Neuronal stem cell (in vitro differentiated cells): ENCODE results near the gene ABCA3.

ENCODE experiments used
- DNase-seq: peaks from one replicate; pipeline ENCODE4 v3.0.0-alpha.2; 2013; ENCODE audit warnings: low spot score
- H2AFZ ChIP-seq: one replicate; pipeline ENCODE4 v1.6.1; 2013; ENCODE audit warnings: mild to moderate bottlenecking, low read length, inconsistent platforms
- H2AK5ac ChIP-seq: 2 replicates; pipeline ENCODE4 v1.6.1; 2013; ENCODE audit warnings: low read depth, mild to moderate bottlenecking, inconsistent platforms, low read length, moderate library complexity, mixed read lengths
- H2BK120ac ChIP-seq: 2 replicates; pipeline ENCODE4 v1.6.1; 2013; ENCODE audit warnings: low read depth, mild to moderate bottlenecking, inconsistent platforms, low read length, moderate library complexity, mixed read lengths
- H2BK12ac ChIP-seq: one replicate; pipeline ENCODE4 v1.6.1; 2013; ENCODE audit warnings: low read length, inconsistent platforms
- H2BK15ac ChIP-seq: 2 replicates; pipeline ENCODE4 v1.6.1; 2013; ENCODE audit warnings: mild to moderate bottlenecking, low read length, inconsistent platforms, mixed read lengths
- H2BK5ac ChIP-seq: one replicate; pipeline ENCODE4 v1.6.1; 2013; ENCODE audit warnings: inconsistent platforms, mild to moderate bottlenecking, low read length, moderate library complexity
- H3K14ac ChIP-seq: one replicate; pipeline ENCODE4 v1.6.1; 2013; ENCODE audit warnings: low read length, inconsistent platforms
- H3K18ac ChIP-seq: 2 replicates; pipeline ENCODE4 v1.6.1; 2013; ENCODE audit warnings: low read length, inconsistent platforms
- H3K23ac ChIP-seq: 2 replicates; pipeline ENCODE4 v1.6.1; 2013; ENCODE audit warnings: low read depth, mild to moderate bottlenecking, mixed read lengths, low read length, inconsistent platforms; ENCODE audit not compliant: poor library complexity
- H3K27ac ChIP-seq: replicated peaks from 3 replicates; pipeline ENCODE4 v1.5.1; 2013; ENCODE audit warnings: low read length, inconsistent platforms
- H3K27me3 ChIP-seq, 3 experiments: 2 replicates each; pipeline ENCODE4 v1.6.1; 2013; ENCODE audit warnings: low read length in 3 of 3, mild to moderate bottlenecking in 2 of 3, inconsistent platforms in 1 of 3, low read depth in 1 of 3, mixed read lengths in 1 of 3, moderate library complexity in 1 of 3; ENCODE audit not compliant: control insufficient read depth in 3 of 3, insufficient read depth in 3 of 3
- H3K36me3 ChIP-seq, 2 donors: replicated peaks in 1 of 2; 2 replicates each; pipeline ENCODE4 v1.6.1; 2013; ENCODE audit warnings: low read length in 2 of 2; ENCODE audit not compliant: control insufficient read depth in 2 of 2, insufficient read depth in 2 of 2
- H3K4ac ChIP-seq: 2 replicates; pipeline ENCODE4 v1.6.1; 2013; ENCODE audit warnings: inconsistent platforms, mild to moderate bottlenecking, low read length, moderate library complexity
- H3K4me1 ChIP-seq, 2 donors: 1 replicate in 1 of 2; 2 replicates in 1 of 2; pipeline ENCODE4 v1.6.1; 2013; ENCODE audit warnings: low read length in 2 of 2, low read depth in 1 of 2; ENCODE audit not compliant: control insufficient read depth in 2 of 2, insufficient read depth in 1 of 2
- H3K4me2 ChIP-seq: one replicate; pipeline ENCODE4 v1.6.1; 2013; ENCODE audit warnings: mild to moderate bottlenecking, low read length, inconsistent platforms; ENCODE audit not compliant: insufficient read depth, poor library complexity, severe bottlenecking
- H3K4me3 ChIP-seq, 2 donors: 2 replicates each; pipeline ENCODE4 v1.5.1; 2013; ENCODE audit warnings: low read length in 2 of 2, mild to moderate bottlenecking in 2 of 2, inconsistent platforms in 1 of 2, moderate library complexity in 1 of 2
- H3K79me1 ChIP-seq: one replicate; pipeline ENCODE4 v1.6.1; 2013; ENCODE audit warnings: low read depth, mild to moderate bottlenecking, inconsistent platforms, low read length, moderate library complexity
- H3K9ac ChIP-seq: one replicate; pipeline ENCODE4 v1.6.1; 2013; ENCODE audit warnings: mild to moderate bottlenecking, low read depth, low read length, inconsistent platforms; ENCODE audit not compliant: poor library complexity
- H3K9me3 ChIP-seq, 2 donors: replicated peaks in 1 of 2; 2 replicates each; pipeline versions ENCODE3 to v1.6.1; 2013; ENCODE audit warnings: low read length in 2 of 2, mild to moderate bottlenecking in 2 of 2, inconsistent platforms in 1 of 2, low read depth in 1 of 2, mixed read lengths in 1 of 2, moderate library complexity in 1 of 2; ENCODE audit not compliant: control insufficient read depth in 2 of 2, insufficient read depth in 1 of 2
- H4K8ac ChIP-seq: one replicate; pipeline ENCODE4 v1.6.1; 2013; ENCODE audit warnings: low read depth, mild to moderate bottlenecking, inconsistent platforms, low read length, moderate library complexity
- H4K91ac ChIP-seq: one replicate; pipeline ENCODE4 v1.6.1; 2013; ENCODE audit warnings: low read length, low read depth, mild to moderate bottlenecking, inconsistent platforms; ENCODE audit not compliant: poor library complexity
- WGBS, 2 donors: extraction: QIAGEN DNeasy Blood & Tissue Kit; methylation state at CpG; one replicate each; pipeline ENCODE4 v1.1.7; 2013; ENCODE audit warnings: missing lambda C conversion rate in 2 of 2, mixed read lengths in 1 of 2; ENCODE audit not compliant: insufficient read length in 2 of 2, insufficient replicate concordance in 1 of 2; ENCODE audit errors: extremely low coverage in 2 of 2; 5-methylcytosine and 5-hydroxymethylcytosine counted together

The ABCA3 gene

DNA sequence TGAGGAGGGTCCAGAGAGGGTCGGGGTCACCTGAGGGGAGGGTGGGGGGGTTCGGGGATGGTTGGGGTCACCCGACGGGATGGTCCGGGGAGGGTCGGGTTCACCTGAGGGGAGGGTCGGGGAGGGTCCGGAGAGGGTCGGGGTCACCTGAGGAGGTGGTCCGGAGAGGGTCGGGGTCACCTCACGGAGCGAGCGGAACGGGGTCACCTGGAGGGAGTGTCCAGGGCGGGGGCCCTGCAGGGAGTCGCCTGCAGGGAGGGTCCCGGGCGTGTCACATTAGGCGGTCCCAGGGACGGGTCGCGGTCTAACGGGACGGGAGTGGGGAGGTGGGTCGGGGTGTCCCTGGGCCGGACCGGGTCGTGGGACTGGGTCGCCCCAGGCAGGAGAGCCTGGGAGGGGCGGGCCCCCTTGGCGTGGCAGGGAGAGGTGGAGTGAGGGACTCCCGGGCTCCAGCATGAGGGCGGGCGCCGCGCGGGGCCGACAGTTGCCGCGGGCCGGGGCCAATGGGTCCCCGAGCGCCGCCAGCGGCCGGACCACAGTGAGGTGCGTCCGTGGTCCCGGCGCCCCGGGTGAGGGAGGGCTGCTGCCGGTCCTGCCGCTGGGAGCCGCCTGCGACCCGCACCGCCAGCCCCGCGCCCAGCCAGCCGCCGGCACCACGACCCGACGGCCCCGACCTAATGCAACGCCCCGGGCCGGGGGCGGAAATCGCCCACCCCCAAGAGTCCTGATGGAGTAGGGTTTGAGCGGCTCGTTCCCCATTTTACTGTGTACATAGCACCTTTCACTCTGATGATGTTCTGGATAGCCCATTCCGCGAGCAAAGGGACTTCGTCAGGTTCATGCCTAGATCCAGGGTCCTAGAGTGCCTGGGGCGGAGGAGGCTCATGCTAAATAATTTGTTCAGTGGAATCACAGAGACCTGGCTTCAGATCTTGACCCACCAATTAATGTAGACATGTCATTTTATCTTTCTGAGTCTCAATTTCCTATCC is 1.2 kb upstream of the ABCA3 start:
- no peak overlapping the region for H3K9ac ChIP-seq
- WGBS, 2 donors, result no CpG with 5 or more reads among the region's 77 CpGs
- peaks cover 0 to 23% (median 23%) of the 10 kb centered on the region in 3 experiments for H3K27me3 ChIP-seq

DNA sequence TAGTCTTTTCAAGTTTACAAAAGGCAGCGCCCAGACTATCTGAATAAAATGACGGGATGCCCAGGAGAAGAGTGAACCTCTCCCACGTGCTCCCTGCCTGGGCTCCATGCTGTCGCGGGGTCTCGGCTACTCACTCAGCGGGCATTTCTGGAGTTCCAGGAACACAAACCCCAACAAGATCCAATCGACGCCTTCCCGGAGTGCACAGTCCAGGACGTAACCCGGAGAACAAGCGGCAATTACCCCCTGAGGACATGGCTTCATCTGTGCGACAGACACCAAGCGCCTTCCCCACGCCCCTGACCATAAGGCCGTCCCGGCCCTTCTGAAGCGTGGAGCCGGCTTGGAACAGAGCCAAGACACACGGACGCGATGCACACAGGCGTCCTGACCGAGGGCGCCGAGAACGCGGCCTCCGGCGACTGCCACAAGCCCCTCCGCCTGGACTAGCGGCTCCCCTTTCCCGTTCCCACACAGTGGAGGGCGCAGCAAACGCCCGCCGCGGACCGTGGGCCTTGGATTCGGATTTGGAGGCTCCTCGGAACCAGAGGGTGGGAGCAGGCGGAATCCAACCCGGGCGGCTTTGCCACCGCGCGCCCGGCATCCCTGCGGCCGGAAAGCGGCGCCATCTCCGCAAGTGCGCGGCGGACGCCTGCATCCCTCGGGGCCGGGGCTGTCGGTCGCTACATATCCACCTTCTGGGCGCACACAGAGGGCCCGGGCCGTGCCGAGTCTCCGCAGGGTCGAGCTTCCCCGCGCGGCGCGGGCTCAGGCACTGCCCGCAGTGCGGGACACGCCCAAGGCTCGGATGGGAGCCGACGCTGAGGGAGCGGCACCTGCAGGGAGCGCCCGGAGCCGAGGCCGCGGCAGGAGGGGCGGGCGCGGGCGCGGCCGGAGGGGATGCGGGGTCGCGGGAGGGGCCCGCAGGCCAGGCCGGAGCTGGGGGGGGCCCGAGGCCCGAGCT is 725 bp downstream of the ABCA3 start:
- peaks cover 0 to 7% of the 10 kb centered on the region in 2 donors for H3K9me3 ChIP-seq
- H3K79me1 ChIP-seq, result peaks cover 2% of the 10 kb centered on the region
- H3K4me3 ChIP-seq, result peak overlapping the region; percentile 67 to 90
- peak; percentile 48 for DNase-seq
- H2BK15ac ChIP-seq, result peak overlapping the region; percentile 75
- no peak overlapping the region for H3K27ac ChIP-seq
- no peak overlapping the region for H2BK12ac ChIP-seq
- no CpG with 5 or more reads among the region's 98 CpGs for WGBS, 2 donors
- H3K4me2 ChIP-seq, result peak overlapping the region; percentile 94
- H2BK120ac ChIP-seq, result peak overlapping the region; percentile 47
- peak overlapping the region; percentile 97 for H2AFZ ChIP-seq
- no peak overlapping the region for H4K91ac ChIP-seq
- peak overlapping the region; percentile 53 for H2BK5ac ChIP-seq
- H3K18ac ChIP-seq, result peak overlapping the region; percentile 93
- H3K14ac ChIP-seq, result peak overlapping the region; percentile 39
- no peak overlapping the region for H3K4ac ChIP-seq
- H2AK5ac ChIP-seq, result peak overlapping the region; percentile 75
- peaks cover 0 to 23% (median 19%) of the 10 kb centered on the region in 3 experiments for H3K27me3 ChIP-seq
- H3K9ac ChIP-seq, result peak overlapping the region; percentile 81
- no peak overlapping the region for H4K8ac ChIP-seq
- no peaks in the 10 kb centered on the region for H3K36me3 ChIP-seq
- H3K23ac ChIP-seq, result peak overlapping the region; percentile 22
- H3K4me1 ChIP-seq, result peaks cover 4 to 5% of the 10 kb centered on the region in 2 donors

More for the DNA sequence above, 1.2 kb upstream of the ABCA3 start:
- H3K36me3 ChIP-seq, result no peaks in the 10 kb centered on the region
- no peak overlapping the region for H3K4me3 ChIP-seq
- peaks cover 0 to 7% of the 10 kb centered on the region in 2 donors for H3K9me3 ChIP-seq
- no peak overlapping the region for H3K4me2 ChIP-seq
- H3K4ac ChIP-seq, result no peak overlapping the region
- no peak overlapping the region for H2BK5ac ChIP-seq
- H2BK15ac ChIP-seq, result no peak overlapping the region
- H4K8ac ChIP-seq, result no peak overlapping the region
- no peak overlapping the region for H2AK5ac ChIP-seq
- no peak overlapping the region for H2BK120ac ChIP-seq
- peaks cover 2% of the 10 kb centered on the region for H3K79me1 ChIP-seq
- peak overlapping the region; percentile 95 for H3K23ac ChIP-seq
- peak overlapping the region; percentile 10 for H2BK12ac ChIP-seq
- H2AFZ ChIP-seq, result no peak overlapping the region
- H3K18ac ChIP-seq, result no peak overlapping the region
- peaks cover 4 to 5% of the 10 kb centered on the region in 2 donors for H3K4me1 ChIP-seq
- DNase-seq, result no peak
- no peak overlapping the region for H4K91ac ChIP-seq
- H3K27ac ChIP-seq, result no peak overlapping the region
- H3K14ac ChIP-seq, result no peak overlapping the region

DNA sequence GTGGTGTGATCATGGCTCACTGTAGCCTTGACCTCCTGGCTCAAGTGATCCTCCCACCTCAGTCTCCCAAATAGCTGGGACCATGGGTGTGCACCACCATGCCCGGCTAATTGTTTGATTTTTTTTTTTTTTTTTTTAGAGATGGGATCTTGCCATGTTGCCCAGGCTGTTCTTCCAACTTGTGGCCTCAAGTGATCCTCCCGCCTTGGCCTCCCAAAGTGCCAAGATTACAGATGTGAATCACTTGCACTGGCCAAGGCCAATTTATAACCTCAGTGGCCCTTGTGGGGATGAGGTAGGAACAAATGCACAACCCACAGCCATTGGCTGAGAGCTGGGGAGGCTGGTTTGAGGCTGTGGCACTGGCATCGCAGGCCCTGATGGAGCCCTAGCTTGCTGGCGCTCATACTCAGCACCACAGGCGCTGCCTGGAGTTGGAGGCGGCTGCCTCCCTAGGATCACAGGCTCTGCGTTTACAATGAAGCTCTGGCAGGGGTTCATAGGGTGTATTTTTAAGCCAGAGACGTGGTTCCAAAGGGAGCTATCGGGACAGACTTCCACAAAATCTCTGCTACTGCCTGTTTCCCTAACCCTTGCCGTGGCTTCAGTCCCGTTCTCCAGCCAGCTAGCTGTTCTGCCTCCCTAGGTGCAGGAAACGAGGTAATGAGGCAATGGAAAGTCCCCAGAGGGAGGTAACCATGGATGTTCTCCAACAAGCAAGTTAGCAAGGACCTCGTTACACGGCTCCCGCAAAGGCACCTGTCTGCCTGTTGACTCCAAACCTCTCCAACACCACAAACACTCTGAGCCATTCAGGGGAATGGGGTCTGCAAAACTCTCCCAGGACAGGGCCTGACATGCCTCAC is 2.9 kb downstream of the ABCA3 start:
- Histone ChIP-seq H4K8ac (no peak overlapping the region), H3K4ac (no peak overlapping the region)

More for the DNA sequence above, 2.9 kb downstream of the ABCA3 start:
- peaks cover 4% of the 10 kb centered on the region for H3K79me1 ChIP-seq
- no peak overlapping the region for H3K4me3 ChIP-seq
- no peak overlapping the region for H4K91ac ChIP-seq
- H3K14ac ChIP-seq, result no peak overlapping the region
- peaks cover 0 to 23% (median 4%) of the 10 kb centered on the region in 3 experiments for H3K27me3 ChIP-seq
- DNase-seq, result no peak
- no peak overlapping the region for H3K23ac ChIP-seq
- no peak overlapping the region for H2BK12ac ChIP-seq
- H2BK120ac ChIP-seq, result no peak overlapping the region
- no peak overlapping the region for H2BK5ac ChIP-seq
- no peak overlapping the region for H2AK5ac ChIP-seq
- no peak overlapping the region for H2AFZ ChIP-seq
- H3K4me1 ChIP-seq, result peaks cover 4 to 5% of the 10 kb centered on the region in 2 donors
- H3K9ac ChIP-seq, result peak overlapping the region; percentile 34
- no CpG with 5 or more reads among the region's 15 CpGs for WGBS, 2 donors
- H3K4me2 ChIP-seq, result no peak overlapping the region
- H3K9me3 ChIP-seq, result peaks cover 0 to 7% of the 10 kb centered on the region in 2 donors
- no peak overlapping the region for H2BK15ac ChIP-seq
- H3K27ac ChIP-seq, result no peak overlapping the region
- H3K18ac ChIP-seq, result peak overlapping the region; percentile 33
- H3K36me3 ChIP-seq, result peaks cover 0 to 2% of the 10 kb centered on the region in 2 donors
